ENCODE measurements around the gene THSD4. TPM values are rescaled to one million over a fixed set of nuclear protein-coding genes. Genes with fewer than 3 reads are reported as not detected.

THSD4 gene
- total RNA-seq, 1 experiment from 2014 or later, result 0.29 TPM

- TF ChIP-seq CTCF (IDR thresholded peaks at IDR 0.05; ENCODE audit: insufficient read depth in 1 of 2, low read depth in 1 of 2, low read length in 1 of 2, severe bottlenecking in 1 of 2, unreplicated experiment in 1 of 2), result no peak
- Mint-ChIP-seq H3K4me3 (ENCODE audit: unreplicated experiment) (no peak overlapping the region), H3K27me3 (ENCODE audit: insufficient read depth, unreplicated experiment) (no peaks in the 10 kb centered on the region), H3K36me3 (ENCODE audit: insufficient read depth, unreplicated experiment) (no peaks in the 10 kb centered on the region), H3K4me1 (ENCODE audit: low read depth, unreplicated experiment) (peaks cover 6% of the 10 kb centered on the region), H3K9me3 (ENCODE audit: unreplicated experiment) (no peaks in the 10 kb centered on the region), H3K27ac (ENCODE audit: unreplicated experiment) (no peak overlapping the region)
- Histone ChIP-seq H3K9me3 (no peaks in the 10 kb centered on the region), H3K36me3 (ENCODE audit: control insufficient read depth, insufficient read depth, low read length) (no peaks in the 10 kb centered on the region), H3K27me3 (replicated peaks; ENCODE audit: control insufficient read depth, insufficient read depth, low read length) (no peaks in the 10 kb centered on the region), H3K4me3 (ENCODE audit: low read depth, low read length) (no peak overlapping the region), H3K4me1 (peaks cover 5% of the 10 kb centered on the region; the same call in 1 of the 2 replicates)
- CTCF ChIA-PET, result no interaction called here
- BruUV-seq (replicated peaks), result no TSS peak
- no peak for DNase-seq
- intact Hi-C loops (cut with micrococcal nuclease; ENCODE audit: unreplicated experiment), result no loop called here
- POLR2A ChIA-PET, result no interaction called here
These were observed 347.9 kb downstream of the THSD4 start for GRCh38 chr15:71463156-71463665.

- H3K27me3 Mint-ChIP-seq (ENCODE audit: insufficient read depth, unreplicated experiment), result no peaks in the 10 kb centered on the region
- BruUV-seq (replicated peaks), result no TSS peak
- no peaks in the 10 kb centered on the region for H3K36me3 Mint-ChIP-seq (ENCODE audit: insufficient read depth, unreplicated experiment)
- TF ChIP-seq CTCF (IDR thresholded peaks at IDR 0.05; ENCODE audit: insufficient read depth in 1 of 2, low read depth in 1 of 2, low read length in 1 of 2, severe bottlenecking in 1 of 2, unreplicated experiment in 1 of 2), result no peak
- ChIA-PET CTCF (no interaction called here), POLR2A (no interaction called here)
- no peak overlapping the region for H3K4me3 Mint-ChIP-seq (ENCODE audit: unreplicated experiment)
- no peaks in the 10 kb centered on the region for H3K9me3 Mint-ChIP-seq (ENCODE audit: unreplicated experiment)
- H3K36me3 ChIP-seq (ENCODE audit: control insufficient read depth, insufficient read depth, low read length), result no peaks in the 10 kb centered on the region
- peaks cover 6% of the 10 kb centered on the region for H3K4me1 Mint-ChIP-seq (ENCODE audit: low read depth, unreplicated experiment)
- H3K27me3 ChIP-seq (replicated peaks; ENCODE audit: control insufficient read depth, insufficient read depth, low read length), result no peaks in the 10 kb centered on the region
- H3K9me3 ChIP-seq, result no peaks in the 10 kb centered on the region
- no peak for DNase-seq
- peaks cover 5% of the 10 kb centered on the region; the same call in 1 of the 2 replicates for H3K4me1 ChIP-seq
- H3K4me3 ChIP-seq (ENCODE audit: low read depth, low read length), result no peak overlapping the region
- intact Hi-C loops (cut with micrococcal nuclease; ENCODE audit: unreplicated experiment), result no loop called here
- H3K27ac Mint-ChIP-seq (ENCODE audit: unreplicated experiment), result no peak overlapping the region
These were observed 350.1 kb downstream of the THSD4 start for GRCh38 chr15:71465131-71465955.

GRCh38 chr15:71468715-71469114 lies 353.4 kb downstream of the THSD4 start:
- H3K4me3 Mint-ChIP-seq (ENCODE audit: unreplicated experiment), result no peak overlapping the region
- no peaks in the 10 kb centered on the region for H3K9me3 ChIP-seq
- CTCF ChIA-PET, result no interaction called here
- POLR2A ChIA-PET, result no interaction called here
- no peaks in the 10 kb centered on the region for H3K27me3 ChIP-seq (replicated peaks; ENCODE audit: control insufficient read depth, insufficient read depth, low read length)
- H3K4me3 ChIP-seq (ENCODE audit: low read depth, low read length), result no peak overlapping the region
- H3K9me3 Mint-ChIP-seq (ENCODE audit: unreplicated experiment), result no peaks in the 10 kb centered on the region
- H3K4me1 Mint-ChIP-seq (ENCODE audit: low read depth, unreplicated experiment), result peaks cover 7% of the 10 kb centered on the region
- H3K4me1 ChIP-seq, result no peaks in the 10 kb centered on the region
- no peak overlapping the region for H3K27ac Mint-ChIP-seq (ENCODE audit: unreplicated experiment)
- DNase-seq, result no peak
- H3K27me3 Mint-ChIP-seq (ENCODE audit: insufficient read depth, unreplicated experiment), result no peaks in the 10 kb centered on the region
- H3K36me3 ChIP-seq (ENCODE audit: control insufficient read depth, insufficient read depth, low read length), result no peaks in the 10 kb centered on the region
- no peaks in the 10 kb centered on the region for H3K36me3 Mint-ChIP-seq (ENCODE audit: insufficient read depth, unreplicated experiment)
- no peak for TF ChIP-seq CTCF (IDR thresholded peaks at IDR 0.05; ENCODE audit: insufficient read depth in 1 of 2, low read depth in 1 of 2, low read length in 1 of 2, severe bottlenecking in 1 of 2, unreplicated experiment in 1 of 2)
- no TSS peak for BruUV-seq (replicated peaks)
- intact Hi-C loops (cut with micrococcal nuclease; ENCODE audit: unreplicated experiment), result no loop called here
